Astrocyte (in vitro differentiated cells and primary cell): Measurements from ENCODE around the gene TMPO. TPM values are rescaled to one million over a fixed set of nuclear protein-coding genes. Genes with fewer than 3 reads are reported as not detected.

ENCODE experiments used
- DNase-seq: peaks from one replicate; pipeline ENCODE4 v3.0.0-alpha.2; 2010; ENCODE audit warnings: low read depth
- FAIRE-seq: peaks from 2 replicates; lab custom pipeline; 2011; peaks lifted over from hg19 to GRCh38; lab: Jason Lieb, UNC
- H2AFZ ChIP-seq: 2 replicates; pipeline ENCODE4 v1.6.0; 2012; ENCODE audit warnings: low read depth, low read length, inconsistent platforms
- H3K27ac ChIP-seq: 2 replicates; pipeline ENCODE4 v1.5.1; 2011; ENCODE audit warnings: low read depth, low read length, inconsistent platforms
- H3K27me3 ChIP-seq: 2 replicates; pipeline ENCODE4 v1.6.0; 2011; ENCODE audit warnings: low read length, inconsistent platforms; ENCODE audit not compliant: insufficient read depth
- H3K36me3 ChIP-seq: 2 replicates; pipeline ENCODE4 v1.5.1; 2011; ENCODE audit warnings: low read length, inconsistent platforms; ENCODE audit not compliant: insufficient read depth
- H3K4me1 ChIP-seq: 2 replicates; pipeline ENCODE4 v1.5.1; 2011; ENCODE audit warnings: low read length, inconsistent platforms; ENCODE audit not compliant: insufficient read depth
- H3K4me2 ChIP-seq: 2 replicates; pipeline ENCODE4 v1.6.0; 2012; ENCODE audit warnings: low read length, inconsistent platforms
- H3K4me3 ChIP-seq: 2 replicates; pipeline ENCODE4 v1.5.1; 2011; ENCODE audit warnings: low read depth, mild to moderate bottlenecking, low read length, inconsistent platforms; ENCODE audit not compliant: insufficient read depth
- H3K79me2 ChIP-seq: 2 replicates; pipeline ENCODE4 v1.6.0; 2012; ENCODE audit warnings: mild to moderate bottlenecking, low read length, inconsistent platforms; ENCODE audit not compliant: insufficient read depth
- H3K9ac ChIP-seq: 2 replicates; pipeline ENCODE4 v1.6.0; 2012; ENCODE audit warnings: mild to moderate bottlenecking, low read length, inconsistent platforms
- H3K9me3 ChIP-seq: 2 replicates; pipeline ENCODE4 v1.5.1; 2012; ENCODE audit warnings: low read depth, mild to moderate bottlenecking, low read length, inconsistent platforms; ENCODE audit not compliant: insufficient read depth
- H4K20me1 ChIP-seq: 2 replicates; pipeline ENCODE4 v1.6.0; 2012; ENCODE audit warnings: low read length, inconsistent platforms; ENCODE audit not compliant: insufficient read depth
- H3K27ac Mint-ChIP-seq: one replicate; pipeline ENCODE4 v1.8.0; 2021; ENCODE audit warnings: mild to moderate bottlenecking, mixed read lengths; ENCODE audit not compliant: unreplicated experiment
- H3K27me3 Mint-ChIP-seq: one replicate; pipeline ENCODE4 v1.8.0; 2021; ENCODE audit warnings: low read depth, mixed read lengths; ENCODE audit not compliant: unreplicated experiment
- H3K36me3 Mint-ChIP-seq: one replicate; pipeline ENCODE4 v1.8.0; 2021; ENCODE audit warnings: low read depth, mixed read lengths; ENCODE audit not compliant: unreplicated experiment
- H3K4me1 Mint-ChIP-seq: one replicate; pipeline ENCODE4 v1.8.0; 2021; ENCODE audit warnings: low read depth, mixed read lengths; ENCODE audit not compliant: unreplicated experiment
- H3K4me3 Mint-ChIP-seq: one replicate; pipeline ENCODE4 v1.8.0; 2021; ENCODE audit warnings: mild to moderate bottlenecking, moderate library complexity, mixed read lengths; ENCODE audit not compliant: unreplicated experiment
- H3K9me3 Mint-ChIP-seq: one replicate; pipeline ENCODE4 v1.8.0; 2021; ENCODE audit warnings: mild to moderate bottlenecking, mixed read lengths; ENCODE audit not compliant: unreplicated experiment
- EZH2 ChIP-seq: IDR thresholded peaks from 2 replicates; pipeline ENCODE4 v1.6.1; 2012; ENCODE audit warnings: mild to moderate bottlenecking, low read length, inconsistent platforms; ENCODE audit not compliant: insufficient read depth
- total RNA-seq: library from RNA; stranded (reverse); gene quantifications from 2 replicates; pipeline ENCODE4 v1.2.1, GENCODE V29; 2021
- TF ChIP-seq, protein P1 (sequence below): IDR thresholded peaks from 2 replicates; pipeline ENCODE4 v1.5.1; 2011; ENCODE audit warnings: low read depth, mild to moderate bottlenecking, inconsistent platforms, low read length, moderate library complexity; ENCODE audit not compliant: insufficient read depth

TMPO gene
- total RNA-seq, 1 donor from 2014 or later, result 39.2 TPM

DNA sequence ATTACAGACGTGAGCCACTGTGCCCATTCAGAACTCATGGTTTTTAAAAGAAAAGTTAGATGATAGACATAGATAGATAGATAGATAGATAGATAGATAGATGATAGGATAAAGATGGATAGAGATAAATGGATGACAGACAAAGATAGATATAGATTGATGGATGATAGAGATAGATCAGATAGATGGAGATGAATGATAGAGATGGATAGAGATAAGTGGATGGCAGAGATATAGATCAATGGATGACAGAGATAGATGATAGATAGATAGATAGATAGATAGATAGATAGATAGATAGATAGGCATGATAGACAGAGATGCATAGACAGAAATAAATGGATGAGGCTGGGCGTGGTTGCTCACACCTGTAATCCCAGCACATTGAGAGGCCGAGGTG, 64.4 kb downstream of the TMPO start:
- Histone ChIP-seq H3K9me3 (no peaks in the 10 kb centered on the region), H2AFZ (no peak overlapping the region), H3K9ac (no peak overlapping the region), H3K36me3 (no peaks in the 10 kb centered on the region), H4K20me1 (no peaks in the 10 kb centered on the region), H3K4me2 (no peak overlapping the region), H3K4me3 (no peak overlapping the region), H3K27ac (no peak overlapping the region), H3K79me2 (no peaks in the 10 kb centered on the region), H3K4me1 (no peaks in the 10 kb centered on the region), H3K27me3 (no peaks in the 10 kb centered on the region)
- H3K4me1 Mint-ChIP-seq, result peaks cover 6% of the 10 kb centered on the region
- no peak for FAIRE-seq
- H3K36me3 Mint-ChIP-seq, result peaks cover 3% of the 10 kb centered on the region
- no peak for DNase-seq
- no peaks in the 10 kb centered on the region for H3K27me3 Mint-ChIP-seq
- H3K9me3 Mint-ChIP-seq, result no peaks in the 10 kb centered on the region
- TF ChIP-seq EZH2, result no peak
- TF ChIP-seq, protein P1, sequence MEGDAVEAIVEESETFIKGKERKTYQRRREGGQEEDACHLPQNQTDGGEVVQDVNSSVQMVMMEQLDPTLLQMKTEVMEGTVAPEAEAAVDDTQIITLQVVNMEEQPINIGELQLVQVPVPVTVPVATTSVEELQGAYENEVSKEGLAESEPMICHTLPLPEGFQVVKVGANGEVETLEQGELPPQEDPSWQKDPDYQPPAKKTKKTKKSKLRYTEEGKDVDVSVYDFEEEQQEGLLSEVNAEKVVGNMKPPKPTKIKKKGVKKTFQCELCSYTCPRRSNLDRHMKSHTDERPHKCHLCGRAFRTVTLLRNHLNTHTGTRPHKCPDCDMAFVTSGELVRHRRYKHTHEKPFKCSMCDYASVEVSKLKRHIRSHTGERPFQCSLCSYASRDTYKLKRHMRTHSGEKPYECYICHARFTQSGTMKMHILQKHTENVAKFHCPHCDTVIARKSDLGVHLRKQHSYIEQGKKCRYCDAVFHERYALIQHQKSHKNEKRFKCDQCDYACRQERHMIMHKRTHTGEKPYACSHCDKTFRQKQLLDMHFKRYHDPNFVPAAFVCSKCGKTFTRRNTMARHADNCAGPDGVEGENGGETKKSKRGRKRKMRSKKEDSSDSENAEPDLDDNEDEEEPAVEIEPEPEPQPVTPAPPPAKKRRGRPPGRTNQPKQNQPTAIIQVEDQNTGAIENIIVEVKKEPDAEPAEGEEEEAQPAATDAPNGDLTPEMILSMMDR, result no peak
- H3K4me3 Mint-ChIP-seq, result no peak overlapping the region
- no peak overlapping the region for H3K27ac Mint-ChIP-seq

DNA sequence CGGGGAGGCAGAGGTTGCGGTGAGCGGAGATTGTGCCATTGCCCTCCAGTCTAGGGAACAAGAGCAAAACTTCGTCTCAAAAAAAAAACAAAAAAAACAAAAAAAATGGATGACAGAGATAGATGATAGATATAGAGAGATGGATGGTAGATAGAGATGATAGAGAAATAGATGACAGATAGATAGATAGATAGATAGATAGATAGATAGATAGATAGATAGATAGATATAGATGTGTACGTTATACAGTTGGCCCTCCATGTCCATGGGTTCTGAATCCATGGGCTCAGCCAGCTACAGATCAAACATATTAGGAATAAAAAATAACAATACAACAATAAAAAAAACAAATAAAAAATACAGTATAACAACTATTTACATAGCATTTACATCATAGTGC, 65.3 kb downstream of the TMPO start:
- Histone ChIP-seq H3K4me1 (no peaks in the 10 kb centered on the region), H3K79me2 (no peaks in the 10 kb centered on the region), H3K27ac (no peak overlapping the region), H3K9ac (no peak overlapping the region), H3K36me3 (no peaks in the 10 kb centered on the region), H3K4me2 (no peak overlapping the region), H3K9me3 (no peaks in the 10 kb centered on the region), H2AFZ (no peak overlapping the region), H4K20me1 (no peaks in the 10 kb centered on the region), H3K4me3 (no peak overlapping the region), H3K27me3 (no peaks in the 10 kb centered on the region)
- Mint-ChIP-seq H3K36me3 (peaks cover 3% of the 10 kb centered on the region), H3K4me1 (peaks cover 6% of the 10 kb centered on the region), H3K4me3 (no peak overlapping the region), H3K27me3 (no peaks in the 10 kb centered on the region), H3K27ac (no peak overlapping the region), H3K9me3 (no peaks in the 10 kb centered on the region)
- FAIRE-seq, result no peak
- no peak for DNase-seq
- TF ChIP-seq EZH2, result no peak
- TF ChIP-seq, protein P1, result no peak

DNA sequence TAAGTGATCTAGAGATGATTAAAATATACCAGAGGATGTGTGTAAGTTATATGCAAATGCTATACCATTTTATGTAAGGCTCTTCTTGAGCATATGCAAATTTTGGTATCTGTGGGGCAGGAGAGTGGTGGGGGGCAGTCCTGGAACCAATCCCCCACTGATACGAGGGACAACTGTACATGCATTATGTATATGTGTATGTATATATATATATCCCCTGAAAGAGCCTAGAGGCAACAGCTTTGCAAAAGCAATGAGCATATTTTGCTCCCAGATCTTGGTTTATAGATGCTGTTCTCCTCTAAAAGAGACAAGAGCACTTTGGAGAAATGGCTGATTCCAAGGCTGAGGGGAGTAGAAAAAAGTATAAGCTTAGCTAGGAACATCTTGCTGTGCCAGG, 65.7 kb downstream of the TMPO start:
- Histone ChIP-seq H3K36me3 (no peaks in the 10 kb centered on the region), H3K9me3 (no peaks in the 10 kb centered on the region), H3K4me1 (no peaks in the 10 kb centered on the region), H4K20me1 (no peaks in the 10 kb centered on the region), H3K27ac (no peak overlapping the region), H2AFZ (no peak overlapping the region), H3K27me3 (no peaks in the 10 kb centered on the region), H3K4me3 (no peak overlapping the region), H3K4me2 (no peak overlapping the region), H3K9ac (no peak overlapping the region), H3K79me2 (no peaks in the 10 kb centered on the region)
- peaks cover 3% of the 10 kb centered on the region for H3K36me3 Mint-ChIP-seq
- H3K4me3 Mint-ChIP-seq, result no peak overlapping the region
- H3K27ac Mint-ChIP-seq, result no peak overlapping the region
- H3K9me3 Mint-ChIP-seq, result no peaks in the 10 kb centered on the region
- no peak for TF ChIP-seq EZH2
- TF ChIP-seq, protein P1, result no peak
- peaks cover 6% of the 10 kb centered on the region for H3K4me1 Mint-ChIP-seq
- no peaks in the 10 kb centered on the region for H3K27me3 Mint-ChIP-seq
- DNase-seq (no peak), FAIRE-seq (no peak)
